PC-3 (cell line): ENCODE data around the gene ALG1L2. TPM values are rescaled to one million over a fixed set of nuclear protein-coding genes. Genes with fewer than 3 reads are reported as not detected.
"Not testable (repeated sequence)": the region's sequence is repeated elsewhere in the genome, so short reads cannot be mapped to it uniquely, and the experiment has no call there.

Experiments
- ATAC-seq: fragments of 200-7000 bp; cut with Tn5 transposase; 2 replicates; pipeline ENCODE4 v1.9.1; 2020; ENCODE audit warnings: mild to moderate bottlenecking, moderate library complexity
- BruUV-seq: library from RNA; stranded (reverse); fragments of 400-500 nt; replicated peaks from 2 replicates; lab custom pipeline; 2021; lab: Mats Ljungman, UMichigan
- CTCF ChIA-PET: fragments of 300-600 bp; sonication (Branson Sonifier 250); formaldehyde crosslinking; loops from one replicate; lab custom pipeline; 2022; ENCODE audit warnings: antibody characterized with exemption; lab: Charles Lee
- POLR2A ChIA-PET: fragments of 300-600 bp; sonication (Branson Sonifier 250); formaldehyde crosslinking; loops from one replicate; lab custom pipeline; 2022; ENCODE audit warnings: antibody characterized with exemption; ENCODE audit not compliant: unreplicated experiment; lab: Charles Lee
- DNase-seq: peaks from one replicate; pipeline ENCODE4 v3.0.0-alpha.2; 2015
- H2AFZ ChIP-seq: fragments of 300-600 bp; sonication (generic); 2 replicates; pipeline ENCODE4 v1.6.0; 2016; ENCODE audit warnings: antibody characterized with exemption, low read length
- H3F3A ChIP-seq: fragments of 300-600 bp; sonication (generic); one replicate; pipeline ENCODE4 v1.6.0; 2017; ENCODE audit warnings: antibody characterized with exemption, low read length, control low read depth, mild to moderate bottlenecking; ENCODE audit not compliant: unreplicated experiment
- H3K27ac ChIP-seq: fragments of 300-600 bp; sonication (generic); 2 replicates; pipeline ENCODE4 v1.5.1; 2016; ENCODE audit warnings: mild to moderate bottlenecking, low read length
- H3K27me3 ChIP-seq: fragments of 300-600 bp; sonication (generic); 2 replicates; pipeline ENCODE4 v1.6.1; 2016; ENCODE audit warnings: low read length, mixed read lengths
- H3K36me3 ChIP-seq: fragments of 300-600 bp; sonication (generic); 2 replicates; pipeline ENCODE4 v1.6.1; 2016; ENCODE audit warnings: low read depth, mixed run types, low read length, mixed read lengths
- H3K4me1 ChIP-seq: fragments of 300-600 bp; sonication (generic); 2 replicates; pipeline ENCODE4 v1.5.1; 2016; ENCODE audit warnings: low read length; ENCODE audit not compliant: insufficient read depth
- H3K4me2 ChIP-seq: fragments of 300-600 bp; sonication (generic); 2 replicates; pipeline ENCODE4 v1.6.0; 2016; ENCODE audit warnings: low read length
- H3K4me3 ChIP-seq: fragments of 300-600 bp; sonication (generic); 2 replicates; pipeline ENCODE4 v1.5.1; 2016; ENCODE audit warnings: mild to moderate bottlenecking, low read length, mixed read lengths
- H3K79me2 ChIP-seq: fragments of 300-600 bp; sonication (generic); 2 replicates; pipeline ENCODE4 v1.6.1; 2017; ENCODE audit warnings: low read length, mixed read lengths
- H3K9ac ChIP-seq: fragments of 300-600 bp; sonication (generic); 2 replicates; pipeline ENCODE4 v1.6.0; 2016; ENCODE audit warnings: mild to moderate bottlenecking, low read length
- H3K9me2 ChIP-seq: fragments of 300-600 bp; sonication (generic); replicated peaks from 2 replicates; pipeline ENCODE4 v1.6.1; 2016; ENCODE audit warnings: mixed run types, low read length, mixed read lengths
- H3K9me3 ChIP-seq: fragments of 300-600 bp; sonication (generic); 2 replicates; pipeline ENCODE4 v1.6.1; 2016; ENCODE audit warnings: low read length, mixed read lengths
- H4K20me1 ChIP-seq: fragments of 300-600 bp; sonication (generic); 2 replicates; pipeline ENCODE4 v1.6.1; 2016; ENCODE audit warnings: low read length, mixed read lengths
- intact Hi-C: fragments of 100-400 bp; cut with micrococcal nuclease; formaldehyde crosslinking; loops from 2 replicates; pipeline ENCODE4 v1.9.0; 2023
- total RNA-seq: library from RNA; depleted of rRNA; stranded (reverse); fragments of >200 nt; gene quantifications from 2 replicates; pipeline ENCODE4 v1.2.3, GENCODE V29; 2014
- TF ChIP-seq, protein P1 (sequence below): fragments of 300-600 bp; sonication (generic); conservative IDR thresholded peaks from 2 replicates; pipeline ENCODE4 v1.5.1; 2017; ENCODE audit warnings: antibody characterized with exemption, low read depth, mild to moderate bottlenecking, low read length

ALG1L2 gene
- total RNA-seq, 1 experiment from 2014 or later: not detected

DNA sequence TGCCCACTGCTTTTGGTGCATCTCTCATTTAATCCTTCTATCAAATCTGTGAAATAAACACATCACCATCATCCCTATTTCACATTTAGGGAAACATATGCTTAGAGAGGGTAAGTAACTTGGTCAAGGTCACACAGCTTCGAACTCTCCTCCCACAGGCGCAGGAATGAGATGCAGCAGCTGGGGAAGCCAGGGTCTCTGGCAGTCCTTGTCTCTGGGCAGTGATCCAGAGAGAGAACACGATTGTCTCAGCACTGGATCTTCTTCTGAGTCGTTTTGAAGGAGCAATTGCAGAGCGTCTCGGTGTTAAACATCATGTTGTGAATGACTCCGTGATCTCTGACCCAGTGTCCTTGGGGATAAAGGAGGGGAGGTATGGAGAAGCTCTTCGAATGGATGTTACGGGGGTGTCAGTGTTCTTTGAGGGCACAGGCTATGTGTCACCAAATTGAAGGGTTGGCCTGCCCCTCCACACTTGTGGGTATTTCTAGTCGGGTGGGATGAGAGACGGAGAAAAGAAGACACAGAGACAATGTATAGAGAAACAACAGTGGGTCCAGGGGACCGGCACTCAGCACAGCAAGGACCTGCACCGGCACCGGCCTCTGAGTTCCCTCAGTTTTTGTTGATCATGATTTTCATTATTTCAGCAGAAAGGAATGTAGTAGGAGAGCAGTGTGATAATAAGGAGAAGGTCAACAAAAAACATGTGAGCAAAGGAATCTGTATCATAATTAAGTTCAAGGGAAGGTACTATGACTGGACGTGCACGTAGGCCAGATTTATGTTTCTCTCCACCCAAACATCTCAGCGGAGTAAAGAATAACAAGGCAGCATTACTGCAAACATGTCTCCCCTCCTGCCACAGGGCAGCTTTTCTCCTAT lies 41.5 kb downstream of the ALG1L2 start:
- H4K20me1 ChIP-seq, POLR2A ChIA-PET, ATAC-seq, H3K4me3 ChIP-seq, H2AFZ ChIP-seq, H3K9ac ChIP-seq, H3K27me3 ChIP-seq, H3K4me1 ChIP-seq, H3K9me2 ChIP-seq, intact Hi-C loops, H3K27ac ChIP-seq, CTCF ChIA-PET, DNase-seq, H3K36me3 ChIP-seq, H3K9me3 ChIP-seq, H3K79me2 ChIP-seq, BruUV-seq, H3K4me2 ChIP-seq, H3F3A ChIP-seq: not testable (repeated sequence)

DNA sequence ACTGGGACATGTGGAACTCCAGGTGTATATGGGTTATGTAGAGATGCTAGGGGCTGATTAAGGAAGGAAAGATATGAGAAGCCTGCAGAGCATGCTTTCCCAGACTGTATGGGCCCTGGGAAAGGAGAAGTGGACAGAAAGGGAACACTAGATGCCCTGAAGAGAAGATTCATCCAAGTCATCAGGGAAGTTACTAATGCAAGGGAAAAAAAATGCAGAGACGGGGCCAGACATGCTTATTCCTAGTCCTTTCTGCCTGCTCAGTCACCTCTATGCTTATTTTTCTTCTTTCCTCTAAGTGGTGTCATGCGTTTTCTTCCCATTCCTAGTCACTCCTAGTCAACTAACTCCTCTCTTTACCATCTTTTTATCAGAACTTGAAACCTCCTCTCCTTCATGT lies 43.8 kb downstream of the ALG1L2 start:
- H3K9ac ChIP-seq, H4K20me1 ChIP-seq, H3K79me2 ChIP-seq, H3K27me3 ChIP-seq, H3K36me3 ChIP-seq, H3F3A ChIP-seq, CTCF ChIA-PET, H3K4me3 ChIP-seq, BruUV-seq, H3K9me2 ChIP-seq, ATAC-seq, intact Hi-C loops, H3K9me3 ChIP-seq, H3K4me1 ChIP-seq, POLR2A ChIA-PET, H2AFZ ChIP-seq, DNase-seq, H3K27ac ChIP-seq, H3K4me2 ChIP-seq: not testable (repeated sequence)

DNA sequence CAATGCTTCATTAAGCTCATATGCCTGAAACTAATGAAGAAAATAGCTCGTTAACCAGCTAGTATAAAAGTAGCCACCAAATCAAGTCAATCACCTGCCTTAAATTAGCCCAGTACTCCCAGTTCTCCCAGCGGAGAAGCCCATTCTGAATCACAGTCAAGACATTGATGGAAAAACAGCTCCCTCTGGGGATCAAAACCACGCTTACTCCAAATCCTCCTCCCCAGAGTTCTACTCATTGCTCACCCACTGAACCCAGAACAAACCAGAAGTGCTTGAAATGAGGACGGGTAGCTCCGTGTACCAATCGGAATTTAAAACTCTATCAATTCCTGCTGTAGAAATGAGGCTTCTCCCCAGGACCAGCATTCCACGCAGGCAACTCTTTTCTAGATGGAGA lies 54.7 kb downstream of the ALG1L2 start:
- BruUV-seq, H3K27ac ChIP-seq, H4K20me1 ChIP-seq, H3K4me3 ChIP-seq, H3F3A ChIP-seq, H3K4me1 ChIP-seq, H3K27me3 ChIP-seq, H3K4me2 ChIP-seq, H3K9me2 ChIP-seq, intact Hi-C loops, POLR2A ChIA-PET, ATAC-seq, H3K9ac ChIP-seq, H2AFZ ChIP-seq, H3K79me2 ChIP-seq, H3K36me3 ChIP-seq, H3K9me3 ChIP-seq: not testable (repeated sequence)
- TF ChIP-seq, protein P1, sequence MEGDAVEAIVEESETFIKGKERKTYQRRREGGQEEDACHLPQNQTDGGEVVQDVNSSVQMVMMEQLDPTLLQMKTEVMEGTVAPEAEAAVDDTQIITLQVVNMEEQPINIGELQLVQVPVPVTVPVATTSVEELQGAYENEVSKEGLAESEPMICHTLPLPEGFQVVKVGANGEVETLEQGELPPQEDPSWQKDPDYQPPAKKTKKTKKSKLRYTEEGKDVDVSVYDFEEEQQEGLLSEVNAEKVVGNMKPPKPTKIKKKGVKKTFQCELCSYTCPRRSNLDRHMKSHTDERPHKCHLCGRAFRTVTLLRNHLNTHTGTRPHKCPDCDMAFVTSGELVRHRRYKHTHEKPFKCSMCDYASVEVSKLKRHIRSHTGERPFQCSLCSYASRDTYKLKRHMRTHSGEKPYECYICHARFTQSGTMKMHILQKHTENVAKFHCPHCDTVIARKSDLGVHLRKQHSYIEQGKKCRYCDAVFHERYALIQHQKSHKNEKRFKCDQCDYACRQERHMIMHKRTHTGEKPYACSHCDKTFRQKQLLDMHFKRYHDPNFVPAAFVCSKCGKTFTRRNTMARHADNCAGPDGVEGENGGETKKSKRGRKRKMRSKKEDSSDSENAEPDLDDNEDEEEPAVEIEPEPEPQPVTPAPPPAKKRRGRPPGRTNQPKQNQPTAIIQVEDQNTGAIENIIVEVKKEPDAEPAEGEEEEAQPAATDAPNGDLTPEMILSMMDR: 0 out of 2 replicates have a peak, but pooled peaks have one; percentile 12
- CTCF ChIA-PET: interaction anchor here (0.6 kb wide), 1 partner anchor 294 kb away, joined by 3 read pairs; no protein-coding TSS in a partner anchor
- peak; percentile 9 for DNase-seq

DNA sequence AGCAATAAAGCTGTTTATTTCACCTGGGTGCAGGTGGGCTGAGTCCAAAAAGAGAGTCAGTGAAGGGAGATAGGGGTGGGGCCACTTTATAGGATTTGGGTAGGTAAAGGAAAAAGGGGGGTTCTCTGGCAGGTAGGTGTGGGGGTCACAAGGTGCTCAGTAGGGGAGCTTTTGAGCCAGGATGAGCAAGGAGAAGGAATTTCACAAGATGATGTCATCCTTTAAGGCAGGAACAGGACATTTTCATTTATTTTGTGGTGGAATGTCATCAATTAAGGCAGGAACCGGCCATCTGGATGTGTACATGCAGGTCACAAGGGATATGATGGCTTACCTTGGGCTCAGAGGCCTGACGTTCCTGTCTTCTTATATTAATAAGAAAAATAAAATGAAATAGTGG lies 56.1 kb downstream of the ALG1L2 start:
- ATAC-seq, H4K20me1 ChIP-seq, H3K4me3 ChIP-seq, H3K4me1 ChIP-seq, BruUV-seq, H3F3A ChIP-seq, H3K9me3 ChIP-seq, DNase-seq, H3K36me3 ChIP-seq, H3K79me2 ChIP-seq, intact Hi-C loops, H3K9ac ChIP-seq, H2AFZ ChIP-seq, H3K4me2 ChIP-seq, H3K27ac ChIP-seq, POLR2A ChIA-PET, H3K9me2 ChIP-seq, H3K27me3 ChIP-seq, CTCF ChIA-PET: not testable (repeated sequence)

DNA sequence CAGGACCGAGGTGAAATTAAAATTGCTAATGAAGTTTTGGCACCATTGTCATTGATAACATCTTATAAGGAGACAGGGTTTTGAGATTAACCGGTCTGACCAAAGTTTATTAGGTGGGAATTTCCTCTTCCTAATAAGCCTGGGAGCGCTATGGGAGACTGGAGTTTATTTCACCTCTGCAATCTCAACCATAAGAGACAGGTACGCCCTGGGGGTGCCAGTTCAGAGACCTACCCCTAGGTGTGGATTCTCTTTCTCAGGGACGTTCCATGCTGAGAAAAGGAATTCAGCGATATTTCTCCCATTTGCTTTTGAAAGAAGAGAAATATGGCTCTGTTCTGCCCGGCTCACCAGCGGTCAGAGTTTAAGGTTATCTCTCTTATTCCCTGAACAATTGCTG lies 57.4 kb downstream of the ALG1L2 start:
- H3K9me3 ChIP-seq, DNase-seq, H3K27me3 ChIP-seq, H3K79me2 ChIP-seq, POLR2A ChIA-PET, BruUV-seq, ATAC-seq, H3K4me3 ChIP-seq, H3F3A ChIP-seq, intact Hi-C loops, H3K4me1 ChIP-seq, H3K27ac ChIP-seq, H3K9ac ChIP-seq, H3K4me2 ChIP-seq, CTCF ChIA-PET, H4K20me1 ChIP-seq, H2AFZ ChIP-seq, H3K9me2 ChIP-seq, H3K36me3 ChIP-seq: not testable (repeated sequence)

DNA sequence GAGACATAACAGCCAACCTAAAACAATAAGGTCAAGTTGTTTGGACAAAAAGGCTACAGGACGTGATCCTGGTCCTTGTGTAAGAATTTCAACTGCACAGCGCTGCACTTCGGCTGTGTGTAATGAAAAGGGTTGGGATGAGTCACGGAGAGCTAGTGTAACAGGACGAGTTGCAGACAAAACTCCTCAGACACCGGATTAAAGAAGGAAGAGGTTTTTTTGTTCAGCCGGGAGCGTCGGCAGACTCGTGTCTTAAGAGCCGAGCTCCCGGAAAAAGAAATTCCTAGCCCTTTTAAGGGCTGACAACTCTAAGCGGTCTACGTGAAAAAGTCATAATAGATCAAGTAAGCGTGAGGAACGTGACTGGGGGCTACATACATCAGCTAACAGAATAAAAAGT lies 59.1 kb downstream of the ALG1L2 start:
- intact Hi-C loops, CTCF ChIA-PET, H3K4me1 ChIP-seq, H3F3A ChIP-seq, H3K9me2 ChIP-seq, H3K4me2 ChIP-seq, H3K27ac ChIP-seq, H3K79me2 ChIP-seq, H3K4me3 ChIP-seq, POLR2A ChIA-PET, H3K36me3 ChIP-seq, H3K9me3 ChIP-seq, H3K9ac ChIP-seq, BruUV-seq, H4K20me1 ChIP-seq, ATAC-seq, H3K27me3 ChIP-seq, H2AFZ ChIP-seq: not testable (repeated sequence)
- peak; percentile 1 for DNase-seq
